GM19099 (cell line): ENCODE results near the gene GRIN2A.

Experiments
- POLR2A ChIP-seq: IDR thresholded peaks from 3 replicates; pipeline ENCODE4 v1.6.1; 2011; ENCODE audit warnings: low read depth; ENCODE audit not compliant: insufficient read length; ENCODE audit errors: extremely low read depth

GRIN2A gene

GRCh38 chr16:9791556-9791955, 390.7 kb downstream of the GRIN2A start:
- no peak for TF ChIP-seq POLR2A

- no peak for TF ChIP-seq POLR2A
These were observed 392.0 kb downstream of the GRIN2A start for GRCh38 chr16:9790199-9790598.

GRCh38 chr16:9787717-9788116, 394.5 kb downstream of the GRIN2A start:
- no peak for TF ChIP-seq POLR2A

- no peak for TF ChIP-seq POLR2A
These were observed 401.4 kb downstream of the GRIN2A start for GRCh38 chr16:9780831-9781230.

DNA sequence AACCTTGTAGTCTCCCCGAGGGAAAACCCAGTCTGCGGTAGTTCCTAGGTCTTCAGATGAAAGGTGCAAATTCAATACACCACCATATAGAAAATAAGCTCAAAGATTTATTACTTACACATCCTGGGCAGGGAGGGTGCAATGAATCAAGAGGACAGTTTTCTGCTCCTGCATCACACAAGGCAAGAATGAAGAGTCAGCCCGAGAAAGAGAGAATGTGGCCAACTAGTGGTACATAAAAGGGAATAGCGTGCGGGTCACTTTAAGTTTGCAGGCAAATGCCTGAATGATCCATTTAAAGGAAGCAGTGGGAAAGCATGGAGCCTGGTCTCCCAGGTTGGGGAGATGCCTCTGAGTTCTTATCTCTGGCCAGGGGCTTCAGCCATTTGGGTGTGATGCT, 403.4 kb downstream of the GRIN2A start:
- no peak for TF ChIP-seq POLR2A

DNA sequence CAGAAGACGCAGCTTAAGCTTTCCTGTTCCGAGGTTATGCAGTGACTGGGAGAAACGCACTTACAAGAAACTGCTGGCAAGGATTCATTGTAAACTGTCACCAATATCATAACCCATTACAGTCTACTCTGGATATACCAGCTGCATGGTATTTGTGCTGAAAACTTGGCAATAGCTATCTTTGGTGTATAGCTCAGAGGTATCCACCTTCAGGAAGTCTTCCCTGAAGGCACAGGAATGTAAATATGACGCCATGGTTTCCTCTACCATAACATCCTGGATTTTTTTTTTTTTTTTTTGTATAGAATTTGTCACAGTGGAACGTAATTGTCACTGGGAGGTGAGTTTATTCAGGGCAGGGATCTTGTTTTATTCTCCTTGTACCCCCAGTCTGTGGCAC, 406.2 kb downstream of the GRIN2A start:
- TF ChIP-seq POLR2A, result no peak

GRCh38 chr16:9773289-9773688, 408.9 kb downstream of the GRIN2A start:
- no peak for TF ChIP-seq POLR2A

DNA sequence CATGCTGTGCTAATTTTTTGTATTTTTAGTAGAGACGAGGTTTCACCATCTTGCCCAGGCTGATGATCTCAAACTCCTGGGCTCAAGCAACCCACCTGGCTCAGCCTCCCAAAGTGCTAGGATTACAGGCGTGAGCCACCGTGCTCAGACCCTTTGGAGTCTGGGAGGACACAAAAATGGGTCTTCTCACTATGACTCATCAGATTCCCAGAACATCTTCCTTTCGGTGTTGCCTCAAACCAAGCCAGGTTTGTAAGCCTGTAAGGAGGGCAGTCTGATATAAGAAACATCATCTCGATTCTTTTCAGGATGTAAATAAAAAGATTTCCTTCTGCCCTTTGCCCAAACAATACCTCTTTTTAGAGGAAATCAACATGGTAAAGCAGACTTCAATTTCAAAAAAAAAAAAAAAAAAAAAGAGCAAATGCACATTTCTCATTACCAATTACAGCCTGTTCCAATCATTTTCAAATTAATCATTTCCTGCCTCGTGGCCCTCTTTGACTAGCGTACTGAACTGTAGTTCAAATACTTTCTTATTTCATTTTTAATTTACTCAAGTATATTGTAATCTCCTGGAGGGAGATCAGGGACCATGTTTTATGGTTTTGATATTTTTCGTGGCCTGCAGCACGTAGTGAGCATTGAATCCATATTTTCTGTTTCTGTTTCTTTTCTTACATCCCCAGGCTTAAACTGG, 409.6 kb downstream of the GRIN2A start:
- no peak for TF ChIP-seq POLR2A

DNA sequence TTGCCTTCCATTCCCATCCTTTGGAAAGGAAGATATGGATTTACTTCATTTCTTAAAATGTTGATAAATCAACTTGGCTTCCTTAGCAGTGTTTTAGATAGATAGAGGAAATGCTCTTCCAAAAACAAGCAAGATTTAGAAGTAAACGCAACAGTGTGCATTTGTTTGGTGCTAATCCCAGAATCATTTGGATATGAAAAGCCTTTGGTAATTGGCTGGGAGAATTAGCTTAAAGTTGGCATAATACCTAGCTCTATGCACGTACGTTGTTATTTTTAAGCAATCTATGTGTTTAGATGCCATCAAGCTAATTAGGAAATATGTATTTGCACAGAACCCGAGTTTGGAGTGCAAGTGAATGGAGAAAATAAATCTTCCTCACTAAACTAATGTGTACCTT, 415.3 kb downstream of the GRIN2A start:
- no peak for TF ChIP-seq POLR2A

- no peak for TF ChIP-seq POLR2A
These were observed 418.7 kb downstream of the GRIN2A start for GRCh38 chr16:9763505-9763904.

GRCh38 chr16:9761870-9762269, 420.4 kb downstream of the GRIN2A start:
- TF ChIP-seq POLR2A, result no peak

DNA sequence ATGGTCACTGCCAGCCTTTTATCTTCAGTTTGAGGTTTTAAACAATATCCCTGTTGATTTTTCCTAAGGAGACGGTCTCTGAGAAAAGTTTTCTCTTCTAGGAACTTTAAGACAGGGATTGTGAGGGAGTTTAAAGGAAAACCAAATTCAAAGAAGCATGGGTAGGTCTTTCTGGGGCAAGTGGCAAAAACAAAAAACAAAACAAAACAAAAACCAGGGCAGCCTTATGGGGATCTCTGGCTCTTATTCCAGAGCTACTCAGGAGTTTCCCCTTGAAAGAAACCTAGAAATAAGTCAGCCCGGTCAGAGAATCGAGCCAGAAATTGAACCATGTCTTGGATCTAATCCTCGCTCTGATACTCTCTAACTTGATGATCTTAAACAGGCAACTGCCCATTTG, 424.5 kb downstream of the GRIN2A start:
- no peak for TF ChIP-seq POLR2A

GRCh38 chr16:9756434-9756833, 425.8 kb downstream of the GRIN2A start:
- TF ChIP-seq POLR2A, result no peak

DNA sequence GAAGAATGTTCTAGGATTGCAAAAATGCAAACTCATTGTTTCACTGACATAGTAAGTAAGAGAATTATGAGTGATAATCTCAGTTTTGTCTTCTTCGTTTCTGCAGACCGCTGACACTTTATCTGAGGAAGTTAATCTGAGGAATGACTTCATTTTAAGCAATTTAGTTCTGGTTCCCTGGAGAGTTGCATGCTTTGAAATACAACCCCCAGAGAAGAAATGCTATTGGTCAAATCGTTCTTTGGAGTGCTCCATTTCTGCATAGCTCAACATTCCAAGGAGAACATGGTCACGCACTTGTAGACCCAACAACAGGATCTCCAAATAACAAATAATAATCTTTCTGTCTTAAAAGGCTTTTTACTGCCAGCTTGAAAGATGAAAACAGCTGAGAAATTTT, 427.1 kb downstream of the GRIN2A start:
- TF ChIP-seq POLR2A, result no peak

DNA sequence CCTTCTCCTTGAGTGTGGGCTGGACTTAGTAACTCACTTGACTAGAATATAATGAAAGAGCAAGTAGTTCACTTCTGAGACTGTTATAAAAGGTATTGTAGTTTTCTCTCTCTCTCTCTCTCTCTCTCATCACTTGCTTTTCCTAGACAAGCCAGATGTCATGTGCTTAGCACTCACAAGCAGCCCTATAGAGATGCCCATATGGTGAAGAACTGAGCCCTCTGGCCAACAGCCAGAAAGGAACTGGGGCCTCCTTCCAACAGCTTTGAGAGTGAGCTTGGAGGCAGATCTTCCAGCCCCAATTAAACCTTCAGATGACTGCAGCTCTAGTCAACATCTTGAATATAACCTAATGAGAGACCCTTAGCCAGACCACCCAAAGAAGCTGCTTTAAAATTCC, 440.5 kb downstream of the GRIN2A start:
- no peak for TF ChIP-seq POLR2A

DNA sequence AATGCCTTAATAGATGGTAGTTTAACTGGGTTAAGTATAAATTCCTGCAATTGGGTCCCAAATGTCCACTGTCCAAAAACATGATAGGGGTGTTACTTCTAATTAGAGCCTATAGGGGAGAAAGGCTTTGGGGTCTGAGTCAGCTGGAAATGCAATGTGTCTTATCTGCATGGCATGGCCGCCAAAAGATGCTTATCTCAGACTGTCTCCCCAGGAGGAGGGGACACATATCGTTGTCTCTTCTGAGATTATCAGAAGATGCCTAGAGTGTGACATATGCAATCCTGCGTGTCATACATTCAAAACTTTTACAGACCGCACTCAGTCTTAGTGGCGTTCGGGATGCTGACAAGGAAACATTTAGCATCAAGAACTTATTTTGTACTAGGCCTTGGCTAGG, 442.9 kb downstream of the GRIN2A start:
- TF ChIP-seq POLR2A, result no peak

GRCh38 chr16:9738690-9739089, 443.5 kb downstream of the GRIN2A start:
- TF ChIP-seq POLR2A, result no peak
